SW 1271 (cell line): ENCODE results near the gene COX6B2.

Experiments
- DNase-seq, 2 experiments: peaks; one replicate each; lab custom pipeline; 2025; lab: John Stamatoyannopoulos, UW

Gene COX6B2

GRCh38 chr19:55312621-55313512 lies 41.7 kb downstream of the COX6B2 start:
- DNase-seq: no peak

GRCh38 chr19:55311797-55312196 lies 42.7 kb downstream of the COX6B2 start:
- DNase-seq: no peak

GRCh38 chr19:55311397-55311796 lies 43.1 kb downstream of the COX6B2 start:
- no peak for DNase-seq

GRCh38 chr19:55310498-55310897 lies 44.0 kb downstream of the COX6B2 start:
- no peak for DNase-seq

- no peak for DNase-seq
Measured at GRCh38 chr19:55309448-55309847, 45.1 kb downstream of the COX6B2 start.

GRCh38 chr19:55308281-55308680 lies 46.2 kb downstream of the COX6B2 start:
- no peak for DNase-seq

GRCh38 chr19:55306712-55307111 lies 47.8 kb downstream of the COX6B2 start:
- DNase-seq: no peak

- no peak for DNase-seq
Measured at GRCh38 chr19:55305983-55306562, 48.4 kb downstream of the COX6B2 start.

GRCh38 chr19:55305491-55305890 lies 49.0 kb downstream of the COX6B2 start:
- DNase-seq: peak in 1 of 2 experiments; percentile 7

- no peak for DNase-seq
Measured at GRCh38 chr19:55304980-55305379, 49.5 kb downstream of the COX6B2 start.

- DNase-seq: peak in 1 of 2 experiments; percentile 34
Measured at GRCh38 chr19:55304279-55304978, 50.1 kb downstream of the COX6B2 start.

- DNase-seq: no peak
Measured at GRCh38 chr19:55303477-55303876, 51.0 kb downstream of the COX6B2 start.

GRCh38 chr19:55302318-55302703 lies 52.2 kb downstream of the COX6B2 start:
- no peak for DNase-seq

GRCh38 chr19:55301459-55302317 lies 52.8 kb downstream of the COX6B2 start:
- DNase-seq: peak in 1 of 2 experiments; percentile 60

GRCh38 chr19:55300886-55301458 lies 53.5 kb downstream of the COX6B2 start:
- DNase-seq: no peak

- no peak for DNase-seq
Measured at GRCh38 chr19:55299991-55300390, 54.5 kb downstream of the COX6B2 start.
